IMR-90 (cell line): Measurements from ENCODE around the gene CXCL13. TPM values are rescaled to one million over a fixed set of nuclear protein-coding genes. Genes with fewer than 3 reads are reported as not detected.

Source experiments
- ATAC-seq: fragments of 200-7000 bp; cut with Tn5 transposase; 2 replicates; pipeline ENCODE4 v1.9.1; 2020; ENCODE audit warnings: low read depth, mild to moderate bottlenecking, moderate library complexity
- BruUV-seq: library from RNA; stranded (reverse); fragments of 400-500 nt; replicated peaks from 2 replicates; lab custom pipeline; 2021; lab: Mats Ljungman, UMichigan
- CTCF ChIA-PET: fragments of 300-600 bp; formaldehyde crosslinking; extraction: SDS; loops from one replicate; lab custom pipeline; 2021; ENCODE audit warnings: antibody characterized with exemption; lab: Yijun Ruan, JAX
- POLR2A ChIA-PET: fragments of 300-600 bp; sonication (Branson Sonifier 250); formaldehyde crosslinking; loops from one replicate; lab custom pipeline; 2022; ENCODE audit warnings: antibody characterized with exemption; ENCODE audit not compliant: unreplicated experiment; lab: Charles Lee
- DNase-seq: peaks from one replicate; pipeline ENCODE4 v3.0.0; 2013
- H2AFZ ChIP-seq: replicated peaks from 2 replicates; pipeline ENCODE3; 2013; ENCODE audit warnings: low read length, mild to moderate bottlenecking; ENCODE audit not compliant: poor library complexity
- H2AK5ac ChIP-seq: 2 replicates; pipeline ENCODE4 v1.6.1; 2013; ENCODE audit warnings: low read depth, low read length, inconsistent platforms
- H2AK9ac ChIP-seq: replicated peaks from 2 replicates; pipeline ENCODE3; 2013; ENCODE audit warnings: mild to moderate bottlenecking, low read depth, low read length, moderate library complexity; ENCODE audit not compliant: poor library complexity
- H2BK120ac ChIP-seq: 2 replicates; pipeline ENCODE4 v1.6.1; 2013; ENCODE audit warnings: low read depth, low read length, inconsistent platforms
- H2BK15ac ChIP-seq: 3 replicates; pipeline ENCODE4 v1.6.1; 2013; ENCODE audit warnings: low read depth, low read length, inconsistent platforms
- H2BK20ac ChIP-seq: 2 replicates; pipeline ENCODE4 v1.6.1; 2013; ENCODE audit warnings: low read depth, mild to moderate bottlenecking, inconsistent platforms, low read length, moderate library complexity
- H2BK5ac ChIP-seq: 2 replicates; pipeline ENCODE4 v1.6.1; 2013; ENCODE audit warnings: mild to moderate bottlenecking, low read depth, low read length, inconsistent platforms; ENCODE audit not compliant: poor library complexity, severe bottlenecking
- H3K14ac ChIP-seq: replicated peaks from 2 replicates; pipeline ENCODE4 v1.6.1; 2013; ENCODE audit warnings: low read depth, low read length, inconsistent platforms
- H3K18ac ChIP-seq: 2 replicates; pipeline ENCODE4 v1.6.1; 2013; ENCODE audit warnings: low read depth, low read length, control low read depth
- H3K23ac ChIP-seq: 2 replicates; pipeline ENCODE4 v1.6.1; 2013; ENCODE audit warnings: low read depth, low read length, inconsistent platforms
- H3K27ac ChIP-seq: 2 replicates; pipeline ENCODE4 v1.5.1; 2013; ENCODE audit warnings: mild to moderate bottlenecking, control low read depth, low read length; ENCODE audit not compliant: insufficient read depth
- H3K27me3 ChIP-seq: 2 replicates; pipeline ENCODE4 v1.6.1; 2013; ENCODE audit warnings: low read length; ENCODE audit not compliant: control insufficient read depth, insufficient read depth
- H3K36me3 ChIP-seq: 2 replicates; pipeline ENCODE4 v1.6.1; 2013; ENCODE audit warnings: low read length, mixed read lengths; ENCODE audit not compliant: control insufficient read depth, insufficient read depth
- H3K4ac ChIP-seq: 2 replicates; pipeline ENCODE4 v1.6.1; 2013; ENCODE audit warnings: low read depth, low read length, inconsistent platforms
- H3K4me1 ChIP-seq: 2 replicates; pipeline ENCODE4 v1.6.1; 2013; ENCODE audit warnings: low read length, mixed read lengths; ENCODE audit not compliant: control insufficient read depth, insufficient read depth
- H3K4me2 ChIP-seq: 2 replicates; pipeline ENCODE4 v1.6.1; 2013; ENCODE audit warnings: low read depth, mild to moderate bottlenecking, control low read depth, low read length, moderate library complexity
- H3K4me3 ChIP-seq: 2 replicates; pipeline ENCODE4 v1.5.1; 2013; ENCODE audit warnings: low read depth, mild to moderate bottlenecking, control low read depth, low read length, moderate library complexity; ENCODE audit not compliant: insufficient read depth
- H3K56ac ChIP-seq: 2 replicates; pipeline ENCODE4 v1.6.1; 2013; ENCODE audit warnings: low read length, inconsistent platforms; ENCODE audit not compliant: insufficient read depth; ENCODE audit errors: extremely low read depth
- H3K79me1 ChIP-seq, 2 experiments: 2 replicates each; pipeline ENCODE4 v1.6.1; 2013; ENCODE audit warnings: low read length in 2 of 2, inconsistent platforms in 1 of 2, low read depth in 1 of 2
- H3K9ac ChIP-seq: 2 replicates; pipeline ENCODE4 v1.6.1; 2013; ENCODE audit warnings: low read depth, low read length, control low read depth
- H3K9me1 ChIP-seq: 2 replicates; pipeline ENCODE4 v1.6.1; 2013; ENCODE audit warnings: low read length, inconsistent platforms; ENCODE audit not compliant: insufficient read depth
- H3K9me3 ChIP-seq: 2 replicates; pipeline ENCODE4 v1.6.1; 2013; ENCODE audit warnings: low read length; ENCODE audit not compliant: control insufficient read depth, insufficient read depth
- H4K20me1 ChIP-seq: 2 replicates; pipeline ENCODE4 v1.6.1; 2013; ENCODE audit warnings: low read length, inconsistent platforms; ENCODE audit not compliant: insufficient read depth
- H4K5ac ChIP-seq: 2 replicates; pipeline ENCODE4 v1.6.1; 2013; ENCODE audit warnings: mild to moderate bottlenecking, low read depth, low read length, control low read depth
- H4K8ac ChIP-seq, 2 experiments: 2 replicates each; pipeline ENCODE4 v1.6.1; 2013; ENCODE audit warnings: low read depth in 2 of 2, low read length in 2 of 2, control low read depth in 1 of 2, inconsistent platforms in 1 of 2
- H4K91ac ChIP-seq: 2 replicates; pipeline ENCODE4 v1.6.1; 2013; ENCODE audit warnings: low read depth, low read length, inconsistent platforms; ENCODE audit not compliant: insufficient read depth
- BHLHE40 ChIP-seq: fragments of 150-350 bp; IDR thresholded peaks from 2 replicates; pipeline ENCODE4 v1.6.1; 2016; ENCODE audit warnings: mild to moderate bottlenecking, low read depth, low read length
- CHD1 ChIP-seq: IDR thresholded peaks from 2 replicates; pipeline ENCODE4 v1.6.1; 2012; ENCODE audit warnings: low read depth, low read length, improper control_type of control experiment
- MAFK ChIP-seq: IDR thresholded peaks from 2 replicates; pipeline ENCODE4 v1.6.1; 2012; ENCODE audit warnings: low read depth, low read length, improper control_type of control experiment
- MAZ ChIP-seq: IDR thresholded peaks from 2 replicates; pipeline ENCODE4 v1.6.1; 2012; ENCODE audit warnings: low read depth, mild to moderate bottlenecking, low read length, improper control_type of control experiment, moderate library complexity, borderline replicate concordance
- MXI1 ChIP-seq: IDR thresholded peaks from 2 replicates; pipeline ENCODE4 v1.6.1; 2012; ENCODE audit warnings: low read depth, mild to moderate bottlenecking, low read length, moderate library complexity, borderline replicate concordance
- RAD21 ChIP-seq: IDR thresholded peaks from 2 replicates; pipeline ENCODE4 v1.6.1; 2012; ENCODE audit warnings: low read length, improper control_type of control experiment
- WGBS, 2 experiments: methylation state at CpG; one replicate each; pipeline versions ENCODE4 v1.1.5 to v1.1.7; 2013; ENCODE audit warnings: missing lambda C conversion rate in 2 of 2; ENCODE audit not compliant: insufficient read length in 1 of 2; ENCODE audit errors: extremely low coverage in 2 of 2; 5-methylcytosine and 5-hydroxymethylcytosine counted together
- dilution Hi-C: fragments of 300-500 bp; cut with HindIII; formaldehyde crosslinking; loops from one replicate; pipeline ENCODE4 v1.14.3; 2018; ENCODE audit warnings: low sequenced_read_pairs; ENCODE audit not compliant: unreplicated experiment
- in situ Hi-C: fragments of 300-500 bp; cut with MboI; formaldehyde crosslinking; loops from 3 replicates; pipeline ENCODE4 v1.14.3; 2019; ENCODE audit warnings: low sequenced_read_pairs, inconsistent platforms, mixed read lengths
- intact Hi-C: fragments of 100-400 bp; cut with micrococcal nuclease; formaldehyde crosslinking; loops from 2 replicates; pipeline ENCODE4 v1.10.0; 2022
- polyA plus RNA-seq, 3 experiments: library from polyadenylated mRNA; depleted of rRNA; stranded (reverse); fragments of >200 nt; gene quantifications; 2 replicates each; pipeline ENCODE4 v1.2.3, GENCODE V29; 2012; ENCODE audit warnings: low replicate concordance in 1 of 3
- total RNA-seq: library from RNA; depleted of rRNA; stranded (reverse); fragments of >200 nt; gene quantifications from 2 replicates; pipeline ENCODE4 v1.2.3, GENCODE V29; 2012
- TF ChIP-seq, protein P1 (sequence below): conservative IDR thresholded peaks from 2 replicates; pipeline ENCODE4 v1.5.1; 2012; ENCODE audit warnings: mild to moderate bottlenecking, low read depth, low read length, improper control_type of control experiment

CXCL13 gene
- total and polyA plus RNA-seq, 2 of the 4 experiments (the other 2 are of a cell fraction): not detected

DNA sequence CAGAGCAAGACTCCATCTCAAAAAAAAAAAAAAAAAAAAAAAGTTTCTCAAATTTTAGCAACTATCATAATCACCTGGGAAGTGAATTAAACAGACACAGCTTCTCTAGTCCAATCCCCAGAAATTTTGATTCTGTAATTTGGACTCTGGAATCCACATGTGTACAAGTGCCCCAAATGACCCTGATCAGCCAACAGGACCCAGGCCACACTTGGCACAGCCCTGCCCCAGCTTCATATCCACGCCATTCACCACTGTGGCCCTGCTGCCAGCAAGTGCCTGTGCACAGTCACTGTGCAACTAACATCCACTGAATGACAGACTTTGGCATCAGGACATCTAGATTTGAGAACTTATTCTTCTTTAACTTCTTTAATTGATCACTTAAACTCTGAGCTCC lies 14.1 kb upstream of the CXCL13 start:
- H2BK5ac ChIP-seq: no peak overlapping the region
- peaks cover 6% of the 10 kb centered on the region for H3K27me3 ChIP-seq
- no peak overlapping the region for H2BK20ac ChIP-seq
- H3K4me2 ChIP-seq: no peak overlapping the region
- H3K56ac ChIP-seq: no peak overlapping the region
- no peak overlapping the region for H3K18ac ChIP-seq
- H4K91ac ChIP-seq: no peak overlapping the region
- no peaks in the 10 kb centered on the region for H3K9me1 ChIP-seq
- no peak for ATAC-seq
- POLR2A ChIA-PET: no interaction called here
- no peaks in the 10 kb centered on the region for H4K20me1 ChIP-seq
- H3K23ac ChIP-seq: no peak overlapping the region
- H3K14ac ChIP-seq: no peak overlapping the region
- dilution Hi-C loops: no loop called here
- no peak overlapping the region for H3K27ac ChIP-seq
- no peak overlapping the region for H3K4ac ChIP-seq
- H2BK15ac ChIP-seq: no peak overlapping the region
- H3K9me3 ChIP-seq: no peaks in the 10 kb centered on the region
- no peak overlapping the region for H2AK9ac ChIP-seq
- no peak overlapping the region for H3K9ac ChIP-seq
- H2AK5ac ChIP-seq: no peak overlapping the region
- CTCF ChIA-PET: interaction anchor here (1.0 to 3.0 kb wide), 2 partner anchors 8 to 10 kb away, joined by 3 to 12 read pairs; no protein-coding TSS in a partner anchor
- no peak overlapping the region for H2AFZ ChIP-seq
- in situ Hi-C loops: no loop called here
- WGBS, 2 experiments: no CpG with 5 or more reads among the region's 1 CpG
- H4K8ac ChIP-seq: no peak overlapping the region
- H4K5ac ChIP-seq: no peak overlapping the region
- H3K36me3 ChIP-seq: no peaks in the 10 kb centered on the region
- H3K4me1 ChIP-seq: no peaks in the 10 kb centered on the region
- intact Hi-C loops: no loop called here
- no peak overlapping the region for H3K4me3 ChIP-seq
- BruUV-seq: no TSS peak
- H2BK120ac ChIP-seq: no peak overlapping the region
- no peak for DNase-seq
- TF ChIP-seq, protein P1, sequence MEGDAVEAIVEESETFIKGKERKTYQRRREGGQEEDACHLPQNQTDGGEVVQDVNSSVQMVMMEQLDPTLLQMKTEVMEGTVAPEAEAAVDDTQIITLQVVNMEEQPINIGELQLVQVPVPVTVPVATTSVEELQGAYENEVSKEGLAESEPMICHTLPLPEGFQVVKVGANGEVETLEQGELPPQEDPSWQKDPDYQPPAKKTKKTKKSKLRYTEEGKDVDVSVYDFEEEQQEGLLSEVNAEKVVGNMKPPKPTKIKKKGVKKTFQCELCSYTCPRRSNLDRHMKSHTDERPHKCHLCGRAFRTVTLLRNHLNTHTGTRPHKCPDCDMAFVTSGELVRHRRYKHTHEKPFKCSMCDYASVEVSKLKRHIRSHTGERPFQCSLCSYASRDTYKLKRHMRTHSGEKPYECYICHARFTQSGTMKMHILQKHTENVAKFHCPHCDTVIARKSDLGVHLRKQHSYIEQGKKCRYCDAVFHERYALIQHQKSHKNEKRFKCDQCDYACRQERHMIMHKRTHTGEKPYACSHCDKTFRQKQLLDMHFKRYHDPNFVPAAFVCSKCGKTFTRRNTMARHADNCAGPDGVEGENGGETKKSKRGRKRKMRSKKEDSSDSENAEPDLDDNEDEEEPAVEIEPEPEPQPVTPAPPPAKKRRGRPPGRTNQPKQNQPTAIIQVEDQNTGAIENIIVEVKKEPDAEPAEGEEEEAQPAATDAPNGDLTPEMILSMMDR: no peak
- no peak for TF ChIP-seq MAFK
- no peak for TF ChIP-seq RAD21
- no peak for TF ChIP-seq MXI1
- no peak for TF ChIP-seq MAZ
- no peak for TF ChIP-seq BHLHE40
- TF ChIP-seq CHD1: no peak
- H3K79me1 ChIP-seq: no peaks in the 10 kb centered on the region
